Brain microvascular endothelial cell (primary cell): ENCODE measurements around the gene CUBN.

Source experiments
- DNase-seq: peaks from one replicate; pipeline ENCODE4 v3.0.0-alpha.2; 2020
- H3K27ac ChIP-seq: fragments of 250-450 bp; sonication (Bioruptor Pico); 2 replicates; pipeline ENCODE4 v1.5.1; 2020; ENCODE audit warnings: mild to moderate bottlenecking, moderate library complexity
- H3K27me3 ChIP-seq: fragments of 250-450 bp; sonication (Bioruptor Pico); replicated peaks from 2 replicates; pipeline ENCODE4 v1.5.1; 2020; ENCODE audit warnings: mild to moderate bottlenecking
- H3K36me3 ChIP-seq: fragments of 250-450 bp; sonication (Bioruptor Pico); replicated peaks from 2 replicates; pipeline ENCODE4 v1.5.1; 2020; ENCODE audit warnings: mild to moderate bottlenecking
- H3K4me3 ChIP-seq: 2 replicates; pipeline ENCODE4 v1.5.1; 2011; ENCODE audit warnings: low read depth, mild to moderate bottlenecking, control low read depth, low read length, moderate library complexity
- in situ Hi-C: cut with HindIII; loops from 2 replicates; pipeline ENCODE4 v1.10.0; 2017; ENCODE audit warnings: low sequenced_read_pairs, low pct_ligation_motif_present
- TF ChIP-seq, protein P1 (sequence below): IDR thresholded peaks from 2 replicates; pipeline ENCODE4 v1.5.1; 2011; ENCODE audit warnings: low read depth, mild to moderate bottlenecking, moderate library complexity, low read length, control low read depth, inconsistent platforms; ENCODE audit errors: missing control alignments

CUBN gene

DNA sequence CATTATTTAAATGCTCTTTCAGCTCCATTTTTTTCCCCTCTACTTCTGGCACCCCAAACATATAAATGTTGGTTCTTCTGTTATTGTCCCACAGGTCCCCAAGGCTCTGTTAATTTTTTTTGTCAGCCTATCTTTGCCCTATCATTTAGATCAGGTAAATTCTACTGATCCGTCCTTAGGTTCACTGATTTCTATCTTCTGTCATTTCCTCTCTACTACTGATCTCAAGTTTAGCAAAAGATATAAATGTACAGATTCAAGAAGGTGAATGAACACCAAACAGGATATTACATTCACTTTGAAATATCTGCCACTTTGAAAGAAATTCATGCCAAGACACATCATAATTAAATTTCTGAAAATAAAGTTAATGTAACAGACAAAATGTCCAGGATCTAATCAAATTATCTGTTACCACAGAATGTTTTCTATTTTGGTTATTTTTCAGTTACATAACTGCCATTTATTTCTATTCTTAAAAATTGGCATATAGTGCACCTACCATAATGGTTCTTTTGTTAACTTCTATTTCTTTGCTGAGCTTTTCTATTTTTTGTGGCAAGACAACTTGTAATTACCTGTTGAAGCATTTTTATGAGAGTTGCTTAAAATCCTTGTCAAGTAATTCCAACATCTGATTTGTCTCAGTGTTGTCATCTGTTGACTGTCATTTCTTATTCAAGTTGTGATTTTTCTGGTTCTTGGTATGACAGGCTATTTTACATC lies 12.1 kb upstream of the CUBN start:
- in situ Hi-C loops, result no loop called here
- Histone ChIP-seq H3K27me3 (no peaks in the 10 kb centered on the region), H3K27ac (no peak overlapping the region), H3K4me3 (no peak overlapping the region), H3K36me3 (no peaks in the 10 kb centered on the region)
- TF ChIP-seq, protein P1, sequence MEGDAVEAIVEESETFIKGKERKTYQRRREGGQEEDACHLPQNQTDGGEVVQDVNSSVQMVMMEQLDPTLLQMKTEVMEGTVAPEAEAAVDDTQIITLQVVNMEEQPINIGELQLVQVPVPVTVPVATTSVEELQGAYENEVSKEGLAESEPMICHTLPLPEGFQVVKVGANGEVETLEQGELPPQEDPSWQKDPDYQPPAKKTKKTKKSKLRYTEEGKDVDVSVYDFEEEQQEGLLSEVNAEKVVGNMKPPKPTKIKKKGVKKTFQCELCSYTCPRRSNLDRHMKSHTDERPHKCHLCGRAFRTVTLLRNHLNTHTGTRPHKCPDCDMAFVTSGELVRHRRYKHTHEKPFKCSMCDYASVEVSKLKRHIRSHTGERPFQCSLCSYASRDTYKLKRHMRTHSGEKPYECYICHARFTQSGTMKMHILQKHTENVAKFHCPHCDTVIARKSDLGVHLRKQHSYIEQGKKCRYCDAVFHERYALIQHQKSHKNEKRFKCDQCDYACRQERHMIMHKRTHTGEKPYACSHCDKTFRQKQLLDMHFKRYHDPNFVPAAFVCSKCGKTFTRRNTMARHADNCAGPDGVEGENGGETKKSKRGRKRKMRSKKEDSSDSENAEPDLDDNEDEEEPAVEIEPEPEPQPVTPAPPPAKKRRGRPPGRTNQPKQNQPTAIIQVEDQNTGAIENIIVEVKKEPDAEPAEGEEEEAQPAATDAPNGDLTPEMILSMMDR, result no peak
- DNase-seq, result no peak

DNA sequence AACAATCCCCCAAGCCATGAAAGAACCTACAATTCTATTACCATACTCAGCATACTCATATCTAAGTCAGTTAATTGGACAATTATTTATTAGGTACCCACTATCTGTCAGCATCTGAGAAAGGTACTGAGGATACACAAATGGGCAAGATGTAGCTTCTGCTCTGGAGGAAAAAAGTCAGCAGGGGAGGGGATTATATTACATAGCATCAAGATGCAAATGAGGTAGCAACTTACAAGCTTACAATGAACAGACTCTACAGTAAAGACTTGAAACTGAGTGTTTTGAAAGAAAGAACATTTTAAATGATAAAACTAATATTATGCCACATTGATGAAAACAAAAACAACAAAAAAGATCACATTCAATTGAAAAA lies 10.8 kb upstream of the CUBN start:
- TF ChIP-seq, protein P1, result no peak
- DNase-seq, result no peak
- H3K27ac ChIP-seq, result no peak overlapping the region
- in situ Hi-C loops, result no loop called here
- H3K4me3 ChIP-seq, result no peak overlapping the region
- H3K27me3 ChIP-seq, result no peaks in the 10 kb centered on the region
- H3K36me3 ChIP-seq, result no peaks in the 10 kb centered on the region

DNA sequence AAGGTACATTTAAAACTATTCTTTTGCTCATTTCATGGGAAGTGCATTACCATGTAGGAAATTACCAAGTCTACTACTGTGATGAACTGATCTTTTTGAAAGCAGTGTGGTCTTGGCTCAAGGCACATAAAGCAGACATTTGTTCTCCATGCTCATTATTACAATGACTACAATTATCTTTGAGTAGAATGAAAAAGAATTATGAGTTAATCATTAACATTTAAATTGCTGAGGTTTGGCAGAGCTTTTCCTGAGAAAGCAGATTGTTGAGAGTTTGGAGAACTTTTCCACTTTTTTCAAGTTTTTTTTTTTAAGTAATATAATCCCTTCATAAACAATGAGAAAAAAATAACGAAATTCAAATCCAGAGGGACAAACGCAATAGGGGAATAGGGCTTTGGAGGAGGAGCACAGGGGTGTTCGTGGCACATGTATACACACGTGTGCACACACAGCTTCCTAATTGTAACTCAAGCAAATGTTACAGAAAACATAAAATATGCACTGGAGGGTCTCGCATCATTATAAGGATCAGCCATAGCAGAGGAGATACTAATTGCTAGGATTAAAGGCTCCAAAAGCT lies 8.9 kb upstream of the CUBN start:
- TF ChIP-seq, protein P1, result no peak
- H3K27me3 ChIP-seq, result no peaks in the 10 kb centered on the region
- in situ Hi-C loops, result no loop called here

DNA sequence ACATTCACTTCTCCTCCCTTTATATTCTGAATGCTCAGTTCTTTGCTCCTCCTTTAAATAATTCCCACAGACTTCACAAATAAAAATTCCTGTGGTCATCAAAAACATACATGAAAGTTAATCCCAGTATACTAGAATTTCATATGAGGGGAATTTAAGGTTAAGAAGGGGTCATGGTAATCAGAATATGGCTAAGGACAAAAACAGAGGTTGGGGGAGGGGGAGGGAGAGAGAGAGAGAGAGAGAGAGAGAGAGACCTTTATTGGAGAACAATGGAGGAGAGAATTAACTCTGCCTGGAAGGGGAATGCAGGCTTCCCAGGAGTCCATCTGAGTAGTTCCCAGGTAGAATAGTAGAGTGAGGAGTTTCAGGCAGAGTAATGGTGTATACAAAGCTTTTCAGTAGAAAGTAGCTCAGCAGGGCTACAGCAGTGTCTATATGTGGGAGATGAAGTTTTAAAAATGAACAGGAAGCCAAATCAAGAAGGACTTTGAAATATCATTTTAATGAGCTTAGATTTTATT lies 5.2 kb upstream of the CUBN start:
- no peak for DNase-seq
- Histone ChIP-seq H3K36me3 (no peaks in the 10 kb centered on the region), H3K27ac (no peak overlapping the region), H3K4me3 (no peak overlapping the region), H3K27me3 (no peaks in the 10 kb centered on the region)
- TF ChIP-seq, protein P1, result no peak
- in situ Hi-C loops, result no loop called here

More for the DNA sequence above, 8.9 kb upstream of the CUBN start:
- no peak for DNase-seq
- Histone ChIP-seq H3K36me3 (no peaks in the 10 kb centered on the region), H3K4me3 (no peak overlapping the region), H3K27ac (no peak overlapping the region)

DNA sequence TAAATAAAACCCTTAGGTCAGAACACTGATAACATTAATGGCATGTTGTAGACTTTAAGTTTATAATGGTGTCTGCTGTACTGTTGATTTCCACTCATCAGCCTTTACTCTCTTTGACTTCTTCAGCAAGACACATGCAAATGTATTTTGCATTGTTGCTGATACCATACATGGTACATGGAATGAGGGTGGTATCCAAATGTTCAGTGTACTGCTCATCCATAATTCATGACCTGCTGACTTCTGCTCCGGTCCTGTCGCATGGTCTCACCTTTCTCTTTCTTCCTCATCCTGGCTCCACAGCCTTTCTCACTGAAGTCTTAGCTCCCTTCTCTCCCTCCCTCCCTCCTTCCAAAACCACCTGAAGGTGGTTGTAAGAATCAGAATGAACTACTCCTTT lies 4.7 kb upstream of the CUBN start:
- Histone ChIP-seq H3K27ac (no peak overlapping the region), H3K36me3 (no peaks in the 10 kb centered on the region), H3K4me3 (no peak overlapping the region), H3K27me3 (no peaks in the 10 kb centered on the region)
- in situ Hi-C loops, result no loop called here
- TF ChIP-seq, protein P1, result no peak
- no peak for DNase-seq

DNA sequence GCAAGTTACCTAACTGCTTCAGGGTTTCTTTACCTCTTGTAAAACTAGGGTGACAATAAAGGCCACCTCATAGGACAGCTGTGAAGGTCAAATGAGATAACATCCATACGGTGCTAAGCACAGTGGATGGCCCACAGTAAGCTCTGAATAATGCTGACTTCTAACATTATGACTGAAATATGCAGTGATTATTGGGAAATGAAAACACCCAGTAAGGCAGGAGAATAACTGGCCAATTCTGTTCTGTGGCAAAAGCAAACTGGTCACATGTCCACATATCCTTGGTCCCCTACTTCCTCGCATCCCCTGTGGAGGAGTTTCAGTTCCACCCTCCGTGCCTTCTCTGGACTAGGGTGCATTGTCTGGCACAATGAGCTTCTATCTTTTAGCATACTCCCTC lies 1.4 kb downstream of the CUBN start:
- TF ChIP-seq, protein P1, result no peak
- Histone ChIP-seq H3K27me3 (no peaks in the 10 kb centered on the region), H3K36me3 (no peaks in the 10 kb centered on the region), H3K4me3 (no peak overlapping the region), H3K27ac (no peak overlapping the region)
- in situ Hi-C loops, result no loop called here
- no peak for DNase-seq
